ENCODE results near the gene NOS2. TPM values are rescaled to one million over a fixed set of nuclear protein-coding genes. Genes with fewer than 3 reads are reported as not detected.
"Not testable (repeated sequence)": the region's sequence is repeated elsewhere in the genome, so short reads cannot be mapped to it uniquely, and the experiment has no call there.

The NOS2 gene
- polyA plus RNA-seq, 1 donor (not counting 4 experiments of a cell fraction or from before 2014, with no cell fraction given) = not detected

GRCh38 chr17:27725982-27726381 is 74.3 kb downstream of the NOS2 start:
- H2AFZ ChIP-seq (ENCODE audit: control insufficient read depth, low read length); H4K20me1 ChIP-seq (ENCODE audit: control insufficient read depth, extremely low read depth, insufficient read depth, low read length); dilution Hi-C loops (cut with MboI; ENCODE audit: extremely low pct_ligation_motif_present, low sequenced_read_pairs); H3K4me1 ChIP-seq (ENCODE audit: control insufficient read depth, extremely low read depth, insufficient read depth, low read length); H3K27ac ChIP-seq (ENCODE audit: control insufficient read depth, insufficient read depth, low read length); H3K4me2 ChIP-seq (ENCODE audit: control insufficient read depth, extremely low read depth, insufficient read depth, low read depth, low read length); H3K9ac ChIP-seq (ENCODE audit: control insufficient read depth, extremely low read depth, insufficient read depth, low read length); DNase-seq (ENCODE audit: low read depth, low spot score); H3K4me3 ChIP-seq (ENCODE audit: control insufficient read depth in 2 of 3, extremely low read depth in 1 of 3, insufficient read depth in 2 of 3, low read depth in 1 of 3, low read length in 3 of 3); H3K79me2 ChIP-seq (ENCODE audit: control insufficient read depth, insufficient read depth, low read length); H3K9me1 ChIP-seq (ENCODE audit: control insufficient read depth, extremely low read depth, insufficient read depth, low read length); H3K36me3 ChIP-seq (ENCODE audit: control insufficient read depth in 2 of 2, extremely low read depth in 1 of 2, insufficient read depth in 2 of 2, low read length in 2 of 2); FAIRE-seq; H3K27me3 ChIP-seq (ENCODE audit: control insufficient read depth, extremely low read depth, insufficient read depth, low read length); H3K9me3 ChIP-seq (ENCODE audit: control insufficient read depth, low read depth, low read length): not testable (repeated sequence)

GRCh38 chr17:27721797-27722196 is 78.5 kb downstream of the NOS2 start:
- dilution Hi-C loops (cut with MboI; ENCODE audit: extremely low pct_ligation_motif_present, low sequenced_read_pairs) = no loop called here
- Histone ChIP-seq H3K36me3 (ENCODE audit: control insufficient read depth in 2 of 2, extremely low read depth in 1 of 2, insufficient read depth in 2 of 2, low read length in 2 of 2) (no peaks in the 10 kb centered on the region), H3K9ac (ENCODE audit: control insufficient read depth, extremely low read depth, insufficient read depth, low read length) (no peak overlapping the region), H3K79me2 (ENCODE audit: control insufficient read depth, insufficient read depth, low read length) (no peaks in the 10 kb centered on the region), H3K4me1 (ENCODE audit: control insufficient read depth, extremely low read depth, insufficient read depth, low read length) (no peaks in the 10 kb centered on the region), H3K9me1 (ENCODE audit: control insufficient read depth, extremely low read depth, insufficient read depth, low read length) (no peaks in the 10 kb centered on the region), H3K4me2 (ENCODE audit: control insufficient read depth, extremely low read depth, insufficient read depth, low read depth, low read length) (no peak overlapping the region), H2AFZ (ENCODE audit: control insufficient read depth, low read length) (no peak overlapping the region), H4K20me1 (ENCODE audit: control insufficient read depth, extremely low read depth, insufficient read depth, low read length) (no peaks in the 10 kb centered on the region), H3K4me3 (ENCODE audit: control insufficient read depth in 2 of 3, extremely low read depth in 1 of 3, insufficient read depth in 2 of 3, low read depth in 1 of 3, low read length in 3 of 3) (no peak overlapping the region), H3K27ac (ENCODE audit: control insufficient read depth, insufficient read depth, low read length) (no peak overlapping the region), H3K27me3 (ENCODE audit: control insufficient read depth, extremely low read depth, insufficient read depth, low read length) (no peaks in the 10 kb centered on the region), H3K9me3 (ENCODE audit: control insufficient read depth, low read depth, low read length) (no peaks in the 10 kb centered on the region)
- FAIRE-seq (no peak), DNase-seq (ENCODE audit: low read depth, low spot score) (no peak)
- TF ChIP-seq CTCF (optimal IDR thresholded peaks at IDR 0.05 in 1 of 3, IDR thresholded peaks at IDR 0.05 in 1 of 3, conservative IDR thresholded peaks at IDR 0.05 in 1 of 3; ENCODE audit: extremely low read depth in 1 of 3, insufficient read depth in 2 of 3, low read length in 3 of 3) (no peak), EZH2 (IDR thresholded peaks at IDR 0.05; ENCODE audit: low read length) (no peak)

Small RNA genes within 50 kb of the gene (small RNA-seq; reads per million reads assigned to genes)
- gene AC130289.1 (ENCODE audit: insufficient read length in 3 of 3, low read depth in 3 of 3, low replicate concordance in 1 of 3) = 0 reads per million in 3 experiments
- 0 reads per million in 3 experiments for gene AC130289.2 (ENCODE audit: insufficient read length in 3 of 3, low read depth in 3 of 3, low replicate concordance in 1 of 3)

Other genes starting within 250 kb of the NOS2 start
- 0.58 to 0.94 TPM (median 0.71 TPM) in 3 replicates for gene LGALS9, start 169.3 kb downstream of the NOS2 start, polyA plus RNA-seq
- gene LYRM9, start 92.8 kb upstream of the NOS2 start, polyA plus RNA-seq = 3.0 to 6.1 TPM (median 4.9 TPM) in 3 replicates
- gene NLK, start 242.1 kb upstream of the NOS2 start, polyA plus RNA-seq = 12.8 to 21.4 TPM (median 20.9 TPM) in 3 replicates